ENCODE results near the gene ARL4C.

Gene ARL4C

GRCh38 chr2:234492717-234493485 lies 4.0 kb downstream of the ARL4C start:
- peak overlapping the region; percentile 67; the same call in 1 of the 2 replicates for H3K4me2 ChIP-seq (ENCODE audit: low read length)
- no peak overlapping the region; the same call in 1 of the 2 replicates for H3K9ac ChIP-seq (ENCODE audit: low read length)
- no peaks in the 10 kb centered on the region for H3K79me2 ChIP-seq (ENCODE audit: insufficient read depth, low read length)
- H3K9me2 ChIP-seq (ENCODE audit: low read depth, low read length), result no peaks in the 10 kb centered on the region
- no peaks in the 10 kb centered on the region for H4K20me1 ChIP-seq (ENCODE audit: insufficient read depth, low read length)
- TF ChIP-seq EZH2 (IDR thresholded peaks at IDR 0.05; ENCODE audit: borderline replicate concordance, low read length), result no peak
- no peak for TF ChIP-seq CTCF (IDR thresholded peaks at IDR 0.05; ENCODE audit: low read length)
- H2AFZ ChIP-seq (ENCODE audit: low read length), result no peak overlapping the region
- no peak overlapping the region for H3K27ac ChIP-seq (ENCODE audit: low read depth, low read length, poor library complexity, severe bottlenecking)
- no peaks in the 10 kb centered on the region for H3K27me3 ChIP-seq (ENCODE audit: insufficient read depth, low read length)
- H3F3A ChIP-seq (ENCODE audit: insufficient read depth, low read length), result no peaks in the 10 kb centered on the region
- no peaks in the 10 kb centered on the region for H3K9me3 ChIP-seq (ENCODE audit: low read length)
- peak overlapping the region; percentile 31 for H3K4me3 ChIP-seq (ENCODE audit: low read depth, low read length, poor library complexity, severe bottlenecking)
- peaks cover 20% of the 10 kb centered on the region for H3K4me1 ChIP-seq (ENCODE audit: insufficient read depth, low read length, severe bottlenecking)
- H3K36me3 ChIP-seq (ENCODE audit: insufficient read depth, low read length), result no peaks in the 10 kb centered on the region

- H3F3A ChIP-seq (ENCODE audit: insufficient read depth, low read length), result no peaks in the 10 kb centered on the region
- TF ChIP-seq EZH2 (IDR thresholded peaks at IDR 0.05; ENCODE audit: borderline replicate concordance, low read length), result no peak
- TF ChIP-seq CTCF (IDR thresholded peaks at IDR 0.05; ENCODE audit: low read length), result no peak
- H3K79me2 ChIP-seq (ENCODE audit: insufficient read depth, low read length), result no peaks in the 10 kb centered on the region
- H3K4me2 ChIP-seq (ENCODE audit: low read length), result no peak overlapping the region
- no peaks in the 10 kb centered on the region for H3K9me3 ChIP-seq (ENCODE audit: low read length)
- H3K4me1 ChIP-seq (ENCODE audit: insufficient read depth, low read length, severe bottlenecking), result peaks cover 20% of the 10 kb centered on the region
- H3K36me3 ChIP-seq (ENCODE audit: insufficient read depth, low read length), result no peaks in the 10 kb centered on the region
- H3K4me3 ChIP-seq (ENCODE audit: low read depth, low read length, poor library complexity, severe bottlenecking), result no peak overlapping the region
- no peaks in the 10 kb centered on the region for H3K9me2 ChIP-seq (ENCODE audit: low read depth, low read length)
- H2AFZ ChIP-seq (ENCODE audit: low read length), result no peak overlapping the region
- no peaks in the 10 kb centered on the region for H3K27me3 ChIP-seq (ENCODE audit: insufficient read depth, low read length)
- no peak overlapping the region for H3K9ac ChIP-seq (ENCODE audit: low read length)
- no peak overlapping the region for H3K27ac ChIP-seq (ENCODE audit: low read depth, low read length, poor library complexity, severe bottlenecking)
- no peaks in the 10 kb centered on the region for H4K20me1 ChIP-seq (ENCODE audit: insufficient read depth, low read length)
Measured at GRCh38 chr2:234491897-234492296, 5.0 kb downstream of the ARL4C start.

- Histone ChIP-seq H3K36me3 (ENCODE audit: insufficient read depth, low read length) (no peaks in the 10 kb centered on the region), H3K9me3 (ENCODE audit: low read length) (no peaks in the 10 kb centered on the region), H2AFZ (ENCODE audit: low read length) (no peak overlapping the region), H3K79me2 (ENCODE audit: insufficient read depth, low read length) (no peaks in the 10 kb centered on the region), H3K4me2 (ENCODE audit: low read length) (no peak overlapping the region), H3K4me3 (ENCODE audit: low read depth, low read length, poor library complexity, severe bottlenecking) (no peak overlapping the region), H3F3A (ENCODE audit: insufficient read depth, low read length) (no peaks in the 10 kb centered on the region), H3K9ac (ENCODE audit: low read length) (no peak overlapping the region), H3K27ac (ENCODE audit: low read depth, low read length, poor library complexity, severe bottlenecking) (no peak overlapping the region), H4K20me1 (ENCODE audit: insufficient read depth, low read length) (no peaks in the 10 kb centered on the region), H3K27me3 (ENCODE audit: insufficient read depth, low read length) (no peaks in the 10 kb centered on the region), H3K9me2 (ENCODE audit: low read depth, low read length) (no peaks in the 10 kb centered on the region), H3K4me1 (ENCODE audit: insufficient read depth, low read length, severe bottlenecking) (peaks cover 19% of the 10 kb centered on the region)
- TF ChIP-seq CTCF (IDR thresholded peaks at IDR 0.05; ENCODE audit: low read length) (no peak), EZH2 (IDR thresholded peaks at IDR 0.05; ENCODE audit: borderline replicate concordance, low read length) (no peak)
Measured at GRCh38 chr2:234491281-234491680, 5.6 kb downstream of the ARL4C start.

Measured in OCI-LY1 (cell line).